Psoas muscle (tissue), 8 donors: Measurements from ENCODE around the gene RSPH10B. TPM values are rescaled to one million over a fixed set of nuclear protein-coding genes. Genes with fewer than 3 reads are reported as not detected.
"Not testable (repeated sequence)": the region's sequence is repeated elsewhere in the genome, so short reads cannot be mapped to it uniquely, and the experiment has no call there.

Source experiments
- ATAC-seq, 4 donors: fragments of 200-7000 bp; cut with Tn5 transposase; one replicate each; pipeline ENCODE4 v1.9.1; 2020; ENCODE audit warnings: moderate library complexity in 3 of 4, mild to moderate bottlenecking in 2 of 4
- DNase-seq, 2 donors: peaks; one replicate each; pipeline ENCODE4 v3.0.0-alpha.2; 2020
- H3K27ac ChIP-seq: fragments of 200-600 bp; one replicate; pipeline ENCODE4 v1.8.0; 2022
- H3K27me3 ChIP-seq, 3 donors: fragments of 200-600 bp in 1 of 3; one replicate each; pipeline versions ENCODE4 v1.6.1 to v1.8.0; 2013 to 2022; ENCODE audit warnings: low read length in 2 of 3, mild to moderate bottlenecking in 2 of 3, moderate library complexity in 1 of 3; ENCODE audit not compliant: insufficient read depth in 3 of 3
- H3K36me3 ChIP-seq, 2 donors: fragments of 200-600 bp in 1 of 2; one replicate each; pipeline versions ENCODE4 v1.6.1 to v1.8.0; 2013 to 2022; ENCODE audit warnings: low read depth in 1 of 2, mild to moderate bottlenecking in 1 of 2, moderate library complexity in 1 of 2; ENCODE audit not compliant: insufficient read depth in 1 of 2
- H3K4me1 ChIP-seq: fragments of 200-600 bp; one replicate; pipeline ENCODE4 v1.8.0; 2022
- H3K4me3 ChIP-seq: fragments of 200-600 bp; one replicate; pipeline ENCODE4 v1.8.0; 2022; ENCODE audit warnings: mild to moderate bottlenecking
- H3K9me3 ChIP-seq: fragments of 200-600 bp; one replicate; pipeline ENCODE4 v1.8.0; 2022
- CTCF ChIP-seq: fragments of 200-600 bp; IDR thresholded peaks from one replicate; pipeline ENCODE4 v1.8.0; 2022; ENCODE audit warnings: antibody characterized with exemption
- WGBS, 3 donors: extraction: QIAGEN DNeasy Blood & Tissue Kit; methylation state at CpG; one replicate each; pipeline versions ENCODE4 v1.1.6 to v1.1.7; 2013; 5-methylcytosine and 5-hydroxymethylcytosine counted together
- intact Hi-C, 2 donors: fragments of 100-400 bp; cut with DNase I; formaldehyde crosslinking; loops; one replicate each; pipeline versions ENCODE4 v1.11.0 to v1.14.2; 2022
- polyA plus RNA-seq, 3 donors: library from polyadenylated mRNA; stranded (reverse); fragments of 200-250 nt; gene quantifications; one replicate each; pipeline ENCODE4 v1.2.3, GENCODE V29; 2013
- total RNA-seq, 4 donors: library from RNA; stranded (reverse); fragmentation: NEBNext Ultra II Directional in 2 of 4; extraction: Animal tissue kit (Norgen Biotek cat#: 25700) in 2 of 4; gene quantifications; one replicate each; pipeline versions ENCODE4 v1.2.1 to v1.2.4, GENCODE V29; 2021 to 2023
- donor health status: healthy with polysubstance abuse.
- donor health status: DM: no; HTN: no; CAD: no; lungs with moderate emphysema.
- donor health status: Bipolar disorder and iron deficiency.
- donor health status: healthy.
- donor health status: DM: yes; HTN: yes; CAD: no.
- donor health status: DM: no; HTN: no; CAD: no.
- donor health status: DM: no; HTN: no; CAD: no.
- donor health status: DM: yes; HTN: yes; CAD: no.

The RSPH10B gene
- total and polyA plus RNA-seq, 7 donors, result 0.06 to 0.60 (median 0.39) TPM; not detected in 2

GRCh38 chr7:5892498-5892897 lies 78.0 kb downstream of the RSPH10B start:
- WGBS, 3 donors, result 95 to 96% (median 96%) methylated on average over 9 of the region's 9 CpGs
- Histone ChIP-seq H3K27me3 (no peaks in the 10 kb centered on the region), H3K27ac (no peak overlapping the region)

GRCh38 chr7:5890244-5890643 lies 80.2 kb downstream of the RSPH10B start:
- intact Hi-C loops, H3K4me3 ChIP-seq, DNase-seq, H3K27ac ChIP-seq, H3K36me3 ChIP-seq, H3K27me3 ChIP-seq, ATAC-seq, H3K9me3 ChIP-seq, H3K4me1 ChIP-seq: not testable (repeated sequence)
- 72 to 85% (median 76%) methylated on average over 2 of the region's 2 CpGs for WGBS, 3 donors

More at GRCh38 chr7:5892498-5892897, 78.0 kb downstream of the RSPH10B start:
- no peaks in the 10 kb centered on the region for H3K4me1 ChIP-seq
- intact Hi-C loops, result no loop called here
- ATAC-seq (no peak), DNase-seq (no peak)
- H3K9me3 ChIP-seq, result no peaks in the 10 kb centered on the region
- H3K4me3 ChIP-seq, result no peak overlapping the region
- H3K36me3 ChIP-seq, result no peaks in the 10 kb centered on the region
- TF ChIP-seq CTCF, result no peak

- ATAC-seq, DNase-seq, H3K4me3 ChIP-seq, intact Hi-C loops, H3K9me3 ChIP-seq, H3K36me3 ChIP-seq, H3K27me3 ChIP-seq, H3K27ac ChIP-seq, H3K4me1 ChIP-seq: not testable (repeated sequence)
- 78 to 96% (median 87%) methylated on average over 4 to 5 of the region's 5 CpGs for WGBS, 3 donors
Observed at GRCh38 chr7:5888021-5888420, 82.5 kb downstream of the RSPH10B start.

GRCh38 chr7:5884431-5884830 lies 86.1 kb downstream of the RSPH10B start:
- ATAC-seq, H3K27ac ChIP-seq, H3K4me1 ChIP-seq, DNase-seq, H3K9me3 ChIP-seq, H3K27me3 ChIP-seq, intact Hi-C loops, H3K4me3 ChIP-seq, H3K36me3 ChIP-seq: not testable (repeated sequence)
- WGBS, 3 donors, result 84 to 86% (median 85%) methylated on average over 5 of the region's 5 CpGs

GRCh38 chr7:5880106-5880505 lies 90.4 kb downstream of the RSPH10B start:
- ATAC-seq, H3K4me3 ChIP-seq, H3K27ac ChIP-seq, H3K9me3 ChIP-seq, H3K27me3 ChIP-seq, H3K36me3 ChIP-seq, intact Hi-C loops, DNase-seq, H3K4me1 ChIP-seq: not testable (repeated sequence)
- WGBS, 3 donors, result 72 to 75% (median 75%) methylated on average over 6 of the region's 6 CpGs

GRCh38 chr7:5879591-5879990 lies 90.9 kb downstream of the RSPH10B start:
- H3K4me1 ChIP-seq, H3K4me3 ChIP-seq, H3K36me3 ChIP-seq, intact Hi-C loops, H3K9me3 ChIP-seq, DNase-seq, ATAC-seq, H3K27me3 ChIP-seq, H3K27ac ChIP-seq: not testable (repeated sequence)
- 70 to 74% (median 74%) methylated on average over 3 of the region's 3 CpGs for WGBS, 3 donors

Other genes with a start within 250 kb of the RSPH10B start
- 10 to 100 TPM; 23.5 to 24.9 (median 24.2) TPM for gene RNF216, start 189.0 kb downstream of the RSPH10B start, total RNA-seq
- 10 to 100 TPM; 11.4 to 26.3 (median 12.0) TPM for gene RNF216, start 189.0 kb downstream of the RSPH10B start, polyA plus RNA-seq
- gene OCM, start 89.9 kb downstream of the RSPH10B start, total RNA-seq, result not detected
- not detected for gene OCM, start 89.9 kb downstream of the RSPH10B start, polyA plus RNA-seq
- gene CCZ1, start 72.0 kb downstream of the RSPH10B start, total RNA-seq, result 10 to 100 TPM; 36.0 to 59.7 (median 42.9) TPM
- gene CCZ1, start 72.0 kb downstream of the RSPH10B start, polyA plus RNA-seq, result 10 to 100 TPM; 37.6 to 94.2 (median 51.7) TPM
- 1 to 10 TPM; 3.7 to 7.5 (median 6.4) TPM for gene PMS2, start 38.4 kb upstream of the RSPH10B start, total RNA-seq
- gene PMS2, start 38.4 kb upstream of the RSPH10B start, polyA plus RNA-seq, result 10 to 100 TPM in 1 of 3 donors, 1 to 10 TPM in 2; 3.4 to 11.1 (median 4.4) TPM
- gene AIMP2, start 38.6 kb upstream of the RSPH10B start, total RNA-seq, result 100 to 1,000 TPM in 1 of 4 donors, 10 to 100 TPM in 3; 78.9 to 131 (median 91.8) TPM
- 100 to 1,000 TPM; 127 to 184 (median 155) TPM for gene AIMP2, start 38.6 kb upstream of the RSPH10B start, polyA plus RNA-seq
- gene ANKRD61, start 60.7 kb upstream of the RSPH10B start, total RNA-seq, result under 1 TPM; 0.20 to 0.77 (median 0.36) TPM
- under 1 TPM in 2 of 3 donors, not detected in 1; 0.13 to 0.75 TPM for gene ANKRD61, start 60.7 kb upstream of the RSPH10B start, polyA plus RNA-seq
- 10 to 100 TPM; 37.2 to 51.3 (median 44.2) TPM for gene EIF2AK1, start 88.5 kb upstream of the RSPH10B start, total RNA-seq
- gene EIF2AK1, start 88.5 kb upstream of the RSPH10B start, polyA plus RNA-seq, result 10 to 100 TPM; 20.0 to 47.5 (median 29.1) TPM
- 1 to 10 TPM; 5.3 to 8.1 (median 5.7) TPM for gene USP42, start 134.3 kb upstream of the RSPH10B start, total RNA-seq
- 1 to 10 TPM; 2.4 to 5.9 (median 3.3) TPM for gene USP42, start 134.3 kb upstream of the RSPH10B start, polyA plus RNA-seq